GM18909 (cell line): ENCODE results near the gene MAB21L1.

Source experiments
- ATAC-seq: cut with Tn5 transposase; IDR thresholded peaks from one replicate; pipeline ENCODE4 v1.9.1; 2021; ENCODE audit warnings: mild to moderate bottlenecking; ENCODE audit not compliant: unreplicated experiment, poor library complexity

Gene MAB21L1

DNA sequence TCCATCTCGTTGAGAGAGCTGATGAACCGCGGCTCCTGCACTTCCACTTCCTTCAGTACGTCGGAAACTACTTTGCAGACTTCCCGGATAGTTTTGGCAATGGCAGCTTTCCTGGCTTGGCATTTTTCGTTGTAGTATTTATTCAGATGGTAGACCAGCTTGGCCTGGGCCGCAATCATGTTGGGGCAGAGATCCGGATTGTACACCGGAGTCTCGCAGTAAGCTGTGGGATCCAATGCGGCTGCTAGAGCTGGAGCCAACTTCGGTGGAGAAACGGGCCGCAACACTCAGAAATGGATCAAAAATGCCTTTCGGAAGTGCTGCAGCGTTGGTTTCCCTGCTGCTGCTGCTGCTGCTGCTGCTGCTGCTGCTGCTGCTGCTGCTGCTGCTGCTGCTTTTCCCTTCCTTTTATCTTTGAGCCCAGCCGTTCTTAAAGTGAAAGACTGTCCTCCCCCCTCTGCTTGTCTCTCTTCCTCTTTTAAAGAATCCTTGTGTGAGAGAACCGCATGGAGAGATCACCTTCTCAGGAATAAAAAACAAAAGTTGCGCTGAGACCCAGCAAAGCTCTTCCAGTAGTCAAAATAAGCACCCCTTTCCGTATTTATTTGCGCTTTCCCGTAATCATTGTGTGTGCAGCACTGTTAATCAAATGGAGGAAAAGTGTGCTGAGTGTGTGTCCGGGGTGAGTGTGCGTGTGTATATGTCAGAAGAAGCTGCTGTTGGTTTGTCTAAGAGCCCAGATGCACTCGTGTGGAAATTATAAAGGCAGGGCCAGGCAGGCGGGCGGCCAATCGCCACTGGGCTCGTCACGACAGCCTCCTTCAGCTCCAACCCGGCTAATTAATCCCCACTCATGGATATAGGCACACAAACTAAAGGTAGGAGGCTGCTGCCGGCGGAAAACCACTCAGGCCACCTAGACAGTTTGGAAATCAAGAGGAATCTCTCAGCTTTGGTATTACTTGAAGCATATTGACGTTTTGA is at the start of gene MAB21L1:
TSS of gene MAB21L1 (minus strand) at position 730 of the 984 bp plus-strand sequence. CDS start at position 179, 551 bp downstream.
- ATAC-seq: no peak

DNA sequence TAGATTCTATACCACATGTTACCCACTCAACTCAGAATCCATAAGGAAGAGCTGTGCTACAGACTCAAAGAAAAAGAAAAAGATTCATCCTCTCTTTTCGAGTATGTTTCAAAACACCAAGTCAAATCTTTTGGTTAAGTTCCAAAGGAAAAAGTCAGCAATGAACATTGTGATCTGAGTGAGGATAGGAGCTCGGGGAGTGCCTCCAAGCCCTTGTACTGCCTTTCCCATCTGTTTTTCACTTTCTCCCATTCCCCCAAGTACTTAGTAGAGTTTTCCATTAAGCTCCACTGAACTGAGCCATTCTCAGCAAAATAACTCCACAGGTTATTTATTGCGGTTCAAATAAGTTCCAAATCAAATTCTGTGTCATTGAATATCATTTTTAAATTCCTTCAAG is 47.7 kb upstream of the MAB21L1 start:
- ATAC-seq: no peak

DNA sequence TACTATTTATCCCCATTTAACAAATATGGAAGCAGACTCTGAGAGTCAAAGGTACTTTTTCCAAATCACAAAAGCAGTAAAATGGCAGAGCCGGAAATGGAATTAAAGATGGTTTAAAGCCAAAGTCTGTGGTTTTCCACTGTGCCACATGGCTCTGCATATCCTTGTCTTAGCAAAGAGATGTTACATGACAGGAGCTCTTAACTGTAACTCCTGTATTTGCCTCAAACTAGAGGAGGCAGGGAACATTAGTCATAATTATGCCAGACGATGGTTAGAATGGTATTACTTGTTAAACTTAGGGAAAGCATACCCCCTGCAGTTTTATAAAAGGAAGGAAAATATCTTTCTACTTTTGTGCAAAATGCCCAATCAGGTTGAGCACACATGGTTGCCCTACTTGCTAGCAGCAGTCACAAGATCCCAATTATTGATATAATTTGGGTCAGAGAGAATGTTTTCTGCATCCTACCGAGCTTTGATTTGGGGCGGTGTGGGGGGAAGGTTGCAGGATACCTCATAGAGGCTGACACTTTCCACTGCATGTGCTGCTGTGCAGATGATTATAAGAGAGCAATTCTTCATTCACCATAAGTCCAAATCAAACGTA is 42.0 kb upstream of the MAB21L1 start:
- no peak for ATAC-seq

DNA sequence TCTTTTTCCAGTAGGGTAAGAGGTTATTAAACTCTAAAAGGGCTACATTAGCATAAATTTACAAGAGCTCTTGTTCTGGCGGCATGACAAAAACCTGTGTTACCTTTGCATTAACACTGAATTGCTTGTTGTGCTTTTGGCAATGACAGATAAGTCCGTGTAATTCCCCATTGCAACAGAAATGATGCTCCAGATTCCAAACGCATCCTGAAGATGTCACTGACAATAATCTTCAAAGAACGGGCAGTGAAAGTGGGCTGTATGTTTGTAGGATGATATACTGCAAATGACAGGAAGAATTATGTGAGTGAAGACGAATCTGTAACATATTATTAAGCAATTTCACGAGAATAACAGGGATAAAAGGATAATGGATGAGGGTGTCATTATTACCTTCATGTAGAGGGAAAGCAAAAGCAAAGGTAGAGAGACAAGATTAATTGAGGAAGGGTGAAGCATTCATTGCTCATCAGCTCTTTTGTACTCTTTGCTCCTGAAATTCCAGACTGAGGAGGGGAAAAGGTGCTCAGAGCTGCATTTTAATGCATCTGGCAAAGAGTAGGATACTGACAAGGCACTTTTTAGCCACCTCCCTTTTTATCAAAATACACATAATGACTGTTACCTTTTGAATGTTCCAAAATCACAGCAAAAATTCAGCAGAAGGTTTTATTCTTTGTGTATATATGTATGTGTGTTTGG is 38.5 kb upstream of the MAB21L1 start:
- no peak for ATAC-seq

DNA sequence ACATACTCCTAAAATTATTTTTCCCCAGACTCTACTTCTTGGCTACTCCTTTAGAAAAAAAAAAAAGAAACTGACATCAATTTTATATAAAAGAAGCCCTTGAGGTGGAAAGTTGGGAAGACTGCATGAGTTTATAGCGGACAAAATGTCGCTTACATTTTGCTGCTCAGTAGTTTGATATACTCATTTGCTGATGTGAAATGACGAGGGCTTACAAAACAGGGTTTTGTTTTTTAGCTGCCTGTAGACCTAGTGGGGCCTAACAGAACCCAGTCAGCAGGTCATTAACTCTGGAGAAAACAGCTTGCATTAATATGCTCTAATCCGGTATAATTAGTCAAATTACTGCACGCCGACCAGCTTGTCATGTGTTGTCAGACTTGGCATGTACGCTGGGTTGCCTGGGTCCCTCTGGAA is 37.6 kb upstream of the MAB21L1 start:
- ATAC-seq: no peak

DNA sequence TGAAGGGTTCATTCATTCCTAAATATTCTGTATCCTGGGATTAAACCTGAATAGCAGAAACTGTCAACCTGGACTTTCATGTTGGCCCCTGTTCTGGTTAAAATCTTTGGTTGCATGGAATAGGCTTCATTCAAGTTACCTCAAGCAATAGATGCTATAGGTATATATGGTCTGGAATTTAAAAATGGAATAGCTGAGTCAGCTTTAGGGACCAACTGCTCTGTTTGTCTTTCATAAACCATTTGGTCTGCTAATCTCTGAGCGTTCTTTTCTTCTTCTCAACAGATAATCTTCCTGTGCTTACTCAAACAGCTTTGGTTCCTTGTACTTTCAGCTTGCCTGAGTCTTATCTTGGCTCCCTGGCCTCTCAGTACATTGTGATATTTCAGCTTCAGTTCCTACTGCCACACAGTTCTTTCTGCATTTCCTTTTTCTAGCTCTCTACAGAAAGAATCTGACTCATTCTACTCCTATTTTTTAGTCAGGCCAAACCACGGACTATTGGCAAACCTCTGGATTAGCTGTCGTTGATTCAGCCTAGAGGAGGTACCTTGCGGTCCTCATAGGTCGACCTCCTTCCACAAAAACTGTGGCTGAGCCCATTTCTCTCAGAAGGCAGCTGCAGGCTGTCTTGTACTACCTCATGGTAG is 35.9 kb upstream of the MAB21L1 start:
- no peak for ATAC-seq

DNA sequence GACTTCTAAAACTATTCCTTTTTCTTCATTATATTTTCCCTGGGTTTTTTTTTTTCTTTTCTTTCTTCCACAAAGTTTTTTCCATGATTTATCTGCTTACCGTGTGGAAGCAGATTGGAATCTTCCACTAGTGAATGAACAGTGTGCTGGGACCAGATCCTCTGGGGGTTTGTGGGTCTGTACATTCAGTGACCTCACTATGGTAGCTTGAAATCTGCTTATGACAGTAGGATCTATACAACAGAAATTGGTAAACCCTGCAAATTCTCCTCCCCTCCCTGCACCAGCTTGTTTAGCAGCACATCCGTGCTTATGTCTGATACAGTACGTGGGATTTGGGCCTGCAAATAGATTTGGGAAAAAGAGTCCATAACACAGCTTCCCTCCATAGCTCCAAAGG is 26.0 kb upstream of the MAB21L1 start:
- ATAC-seq: no peak

DNA sequence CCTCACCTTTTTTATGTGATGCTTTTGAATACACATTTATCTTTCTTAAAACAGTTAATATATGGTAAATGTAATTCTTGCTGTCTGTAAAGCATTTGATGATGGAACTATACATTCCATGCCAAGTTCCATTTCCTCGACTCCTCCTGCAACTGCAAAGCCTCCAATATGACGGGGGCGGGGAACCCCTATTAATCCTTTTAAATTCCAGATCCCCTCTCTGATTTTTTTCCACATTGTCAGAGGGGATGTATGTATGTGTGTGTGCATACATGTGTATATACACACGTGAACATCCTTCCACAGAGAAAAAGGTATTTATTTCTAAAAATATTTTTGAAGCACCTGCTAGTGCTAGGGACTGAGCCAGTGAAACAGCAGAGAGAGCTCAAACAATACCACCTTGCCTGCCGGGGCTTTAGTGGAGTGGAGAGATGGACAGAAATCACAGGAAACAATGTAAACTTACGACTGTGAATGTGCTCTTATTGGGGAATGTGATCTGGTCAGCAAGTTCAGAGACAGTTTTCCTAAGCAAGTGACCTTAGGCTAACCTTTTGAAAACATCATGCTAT is 25.3 kb upstream of the MAB21L1 start:
- ATAC-seq: no peak

DNA sequence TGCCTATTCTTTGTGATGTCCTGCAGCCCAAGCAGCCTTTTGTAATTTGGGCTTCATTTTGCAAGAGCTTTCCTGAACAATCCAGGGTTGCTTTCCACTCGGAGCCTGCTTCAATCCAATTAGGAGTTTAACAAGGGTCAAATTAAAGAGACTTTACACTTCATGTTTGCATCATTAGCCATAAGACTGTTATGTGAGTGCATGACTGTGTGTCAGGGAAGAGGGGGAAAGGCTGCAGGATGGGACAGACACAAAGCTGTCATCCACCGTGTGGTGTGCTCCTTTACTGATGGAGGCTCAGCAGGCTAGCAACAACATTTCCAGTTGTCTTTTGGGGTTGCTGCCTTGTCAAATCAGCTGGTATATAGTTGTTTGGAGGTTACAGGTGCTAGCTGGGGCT is 23.7 kb upstream of the MAB21L1 start:
- ATAC-seq: no peak

DNA sequence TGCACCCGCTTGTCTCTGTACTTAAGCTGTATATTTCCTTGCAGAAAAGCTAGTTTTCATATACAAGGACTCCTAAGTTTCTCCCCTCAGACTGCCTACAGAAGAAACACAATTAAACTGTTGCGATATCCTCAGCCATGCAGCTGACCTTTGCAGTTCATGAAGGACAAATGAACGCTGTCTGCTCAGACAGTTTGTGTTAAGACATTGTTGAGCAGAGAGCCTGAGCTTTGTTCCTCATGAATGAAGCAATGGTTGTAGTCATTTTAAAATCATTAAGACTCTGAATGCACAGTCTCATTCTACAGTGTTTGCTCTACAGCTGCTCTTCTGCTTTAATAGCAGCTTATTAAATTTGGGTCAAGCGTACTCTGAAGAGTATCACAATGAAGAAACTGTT is 23.2 kb upstream of the MAB21L1 start:
- ATAC-seq: no peak

DNA sequence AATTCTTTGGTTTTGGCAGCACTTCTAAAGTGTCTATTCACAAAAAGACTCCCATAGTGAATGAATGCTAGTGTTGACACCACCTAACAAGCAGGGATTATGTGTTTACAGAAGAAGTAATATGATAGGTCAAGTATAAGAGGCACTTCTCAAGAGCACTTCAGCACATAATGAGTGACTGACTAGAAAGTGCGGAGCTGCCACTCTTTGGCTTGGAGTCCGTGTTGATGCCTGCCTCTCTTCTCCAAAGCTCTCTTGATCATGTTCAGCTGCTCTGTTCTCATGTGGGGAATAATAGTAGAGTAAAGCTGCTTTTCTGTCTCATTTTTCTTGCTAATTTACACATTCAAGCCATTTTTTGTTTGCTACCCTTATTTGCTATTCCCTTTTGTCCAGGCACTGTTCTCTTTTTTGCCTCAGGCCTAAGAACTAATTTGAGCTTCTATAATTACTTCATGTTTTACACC is 22.7 kb upstream of the MAB21L1 start:
- no peak for ATAC-seq

DNA sequence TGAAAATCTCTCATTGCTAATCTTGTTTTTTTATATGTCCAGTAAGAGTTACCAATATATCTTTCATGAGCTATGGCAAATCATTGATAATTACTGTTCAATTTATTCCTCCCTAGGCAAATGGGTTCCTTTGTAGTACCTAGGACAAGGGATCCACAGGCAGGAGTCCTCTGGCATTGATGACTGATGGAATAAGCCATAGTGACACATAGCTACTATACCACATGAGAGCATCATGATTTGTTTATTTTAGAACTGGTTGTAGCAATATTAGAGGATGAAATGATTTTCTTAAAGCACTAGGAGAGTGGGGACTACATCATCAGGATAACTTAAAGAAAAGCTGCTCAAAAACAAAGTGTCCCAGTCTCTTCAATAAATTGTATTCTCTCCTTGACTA is 21.7 kb upstream of the MAB21L1 start:
- no peak for ATAC-seq

DNA sequence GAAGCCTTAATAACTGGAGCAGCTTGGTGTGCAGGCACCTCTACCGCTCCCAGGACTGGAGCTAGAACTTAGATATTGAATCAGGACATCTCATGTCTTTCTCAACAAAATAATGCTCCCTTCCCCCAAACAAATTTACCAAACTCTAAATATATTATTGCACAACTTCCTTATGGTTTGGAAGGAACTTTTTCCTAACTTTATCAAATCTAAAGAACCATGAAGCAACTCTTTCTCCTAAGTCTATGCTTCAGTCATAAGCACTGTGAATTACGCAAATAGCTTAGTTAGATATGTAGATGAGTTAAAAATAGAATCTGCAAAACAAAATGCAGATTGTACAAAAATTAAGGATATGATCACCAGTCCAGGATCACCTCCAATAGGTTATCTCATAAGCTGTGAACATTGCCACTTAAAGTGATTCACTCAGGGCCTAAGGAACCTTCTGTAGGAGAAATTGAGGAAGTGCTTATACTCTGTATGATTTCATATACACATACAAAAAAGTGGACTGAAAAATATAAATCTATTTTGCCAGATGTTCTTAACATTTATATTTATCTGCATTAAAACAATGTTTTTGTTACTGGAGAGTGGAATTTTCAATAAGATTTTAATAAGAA is 20.4 kb upstream of the MAB21L1 start:
- ATAC-seq: no peak

DNA sequence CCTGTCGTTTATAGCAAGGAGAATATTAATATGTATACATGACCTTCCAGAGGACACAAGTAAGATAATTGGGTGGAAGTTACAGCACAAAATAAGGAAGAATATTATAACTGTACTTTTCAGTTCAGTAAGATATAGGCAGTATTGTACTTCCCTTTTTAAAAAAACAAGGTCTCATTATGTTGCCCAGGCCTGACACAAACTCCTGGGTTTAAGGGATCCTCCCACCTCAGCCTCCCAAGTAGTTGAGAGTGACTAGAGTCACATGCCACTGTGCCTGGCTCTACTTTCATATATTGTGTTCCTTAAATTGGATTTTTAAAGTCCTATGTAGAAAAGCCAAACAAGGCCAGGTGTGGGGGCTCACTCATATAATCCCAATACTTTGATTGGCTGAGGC is 19.5 kb upstream of the MAB21L1 start:
- ATAC-seq: no peak

DNA sequence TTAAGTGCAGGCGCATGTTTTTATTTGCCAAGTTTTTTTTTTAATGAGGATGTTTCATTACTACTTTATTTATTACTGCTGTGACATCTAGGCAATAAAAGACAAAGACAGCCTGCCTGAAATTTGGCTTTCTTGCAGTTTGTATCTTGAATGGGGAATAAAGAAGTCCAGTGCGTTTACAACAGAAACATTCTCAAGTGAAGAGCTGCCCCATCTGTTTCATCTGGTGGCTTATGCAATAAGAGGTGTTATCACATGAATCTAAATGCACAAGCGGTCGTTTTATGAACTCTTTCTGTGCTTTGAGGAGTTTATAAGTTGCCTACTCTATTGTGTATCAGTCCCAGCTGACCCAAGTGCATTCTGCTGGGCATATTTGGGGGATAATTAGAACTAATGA is 12.6 kb upstream of the MAB21L1 start:
- no peak for ATAC-seq

DNA sequence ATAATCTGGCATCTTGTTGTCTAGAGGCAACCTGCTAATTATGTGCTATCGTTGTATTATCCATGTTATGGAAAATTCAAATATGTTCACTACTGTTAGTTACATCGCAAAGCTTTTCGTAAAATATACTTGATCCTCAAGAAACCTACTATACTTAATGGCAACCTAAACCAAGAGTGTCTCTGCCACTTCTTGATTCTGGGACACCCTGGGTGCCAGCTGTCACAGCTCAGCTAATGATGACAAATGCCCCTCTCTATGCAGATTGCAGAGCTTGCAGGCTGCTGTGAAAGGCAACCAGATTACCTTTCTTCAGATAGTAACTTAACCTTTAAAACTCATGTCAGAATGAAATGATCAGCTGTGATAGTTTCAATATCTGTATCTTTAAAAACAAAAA is 8.9 kb upstream of the MAB21L1 start:
- ATAC-seq: no peak

DNA sequence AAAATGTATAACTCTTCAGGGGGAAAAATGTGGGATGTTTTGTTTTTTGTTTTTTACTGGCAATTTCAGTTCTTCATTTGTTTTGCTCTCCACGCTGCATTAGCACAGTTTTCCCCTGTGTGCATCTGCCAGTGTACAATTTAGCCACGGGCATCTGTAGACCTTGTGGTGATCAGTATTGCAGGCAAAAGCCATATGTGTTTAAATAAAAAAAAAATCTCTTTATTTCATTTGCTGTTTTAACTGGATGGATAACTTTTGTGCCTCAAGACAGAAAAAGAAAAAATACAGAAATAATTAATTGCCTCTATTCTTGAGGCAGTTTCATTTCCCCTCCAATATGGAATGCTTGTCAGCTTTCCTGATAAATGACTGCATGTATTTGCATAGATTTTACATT is 7.9 kb upstream of the MAB21L1 start:
- ATAC-seq: no peak

DNA sequence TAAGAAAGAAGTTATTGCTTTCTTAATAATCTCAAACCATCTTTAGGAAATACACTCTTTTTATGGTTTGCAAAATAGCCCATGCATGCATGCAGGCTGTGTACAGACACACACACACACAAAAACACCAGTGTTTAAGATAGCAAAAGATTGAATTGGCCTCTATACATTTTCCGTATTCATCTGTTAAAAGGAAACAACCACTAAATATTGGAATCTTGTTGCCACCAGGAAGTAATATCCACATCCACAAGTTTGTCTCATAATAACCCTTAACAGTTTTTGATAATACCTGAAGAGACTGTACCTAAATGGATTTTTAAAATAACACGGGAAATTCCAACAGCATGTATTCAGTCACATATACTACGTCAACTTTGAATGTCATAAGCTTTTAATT is 7.3 kb upstream of the MAB21L1 start:
- no peak for ATAC-seq

DNA sequence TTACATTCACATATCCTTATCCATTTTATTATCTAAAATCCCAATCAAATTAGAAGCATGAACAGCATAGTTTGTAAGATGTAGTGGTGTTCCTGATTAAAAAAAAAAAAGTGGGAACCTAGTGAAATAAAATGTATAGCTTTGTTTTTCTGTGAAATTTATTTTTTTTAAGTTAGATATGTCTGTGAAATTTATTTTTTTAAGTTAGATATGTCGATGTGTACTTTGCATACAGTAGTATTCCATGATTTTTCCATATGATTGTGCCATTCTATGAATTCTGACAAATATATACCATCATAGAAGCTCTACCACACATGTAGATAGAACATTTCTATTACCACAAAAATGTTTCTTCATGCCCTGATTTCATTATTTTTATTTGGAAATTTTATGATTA is 6.0 kb upstream of the MAB21L1 start:
- no peak for ATAC-seq

DNA sequence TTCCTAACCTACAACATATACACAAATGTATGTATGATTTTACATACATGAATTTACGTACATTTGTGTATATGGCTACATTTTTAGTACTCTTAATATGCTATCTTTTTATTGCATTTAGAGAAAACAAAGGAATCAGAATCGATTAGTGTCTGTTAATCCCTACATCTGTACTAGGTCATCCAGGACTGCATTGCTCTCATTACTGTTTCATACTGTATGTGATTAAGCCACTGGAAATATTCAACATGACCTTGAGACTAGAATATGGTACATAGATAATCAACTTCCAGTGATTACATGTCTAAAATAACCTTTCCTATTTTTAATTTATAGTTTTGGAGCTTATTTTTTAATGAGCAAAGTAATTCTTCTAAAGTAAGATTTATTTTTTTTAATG is 5.3 kb upstream of the MAB21L1 start:
- ATAC-seq: no peak
